ENCODE data around the gene MAN1A1. TPM values are rescaled to one million over a fixed set of nuclear protein-coding genes. Genes with fewer than 3 reads are reported as not detected.

The MAN1A1 gene
- total and polyA plus RNA-seq, 2 experiments from 2014 or later, result 117 to 245 TPM

- no peaks in the 10 kb centered on the region for H4K20me1 ChIP-seq (ENCODE audit: insufficient read depth, poor library complexity, severe bottlenecking)
- WGBS (ENCODE audit: low lambda C conversion rate, missing lambda C conversion rate), result 69% methylated on average over 2 of the region's 2 CpGs
- H3K4me1 ChIP-seq (ENCODE audit: insufficient read depth), result peaks cover 33% of the 10 kb centered on the region
- H3K27ac ChIP-seq, result no peak overlapping the region
- no peaks in the 10 kb centered on the region for H3K27me3 ChIP-seq
- H2AFZ ChIP-seq, result no peak overlapping the region
- H3K4me2 ChIP-seq, result no peak overlapping the region
- H3K4me3 ChIP-seq, result no peak overlapping the region
- H3K79me2 ChIP-seq, result no peaks in the 10 kb centered on the region
- DNase-seq (ENCODE audit: low spot score), result no peak
- H3K9me2 ChIP-seq (replicated peaks; ENCODE audit: insufficient read depth), result no peaks in the 10 kb centered on the region
- no peak for TF ChIP-seq EZH2 (IDR thresholded peaks at IDR 0.05; ENCODE audit: borderline replicate concordance)
- no peak for TF ChIP-seq EZH2phosphoT487 (IDR thresholded peaks at IDR 0.05; ENCODE audit: low read depth, severe bottlenecking, unreplicated experiment)
- TF ChIP-seq, protein P1, sequence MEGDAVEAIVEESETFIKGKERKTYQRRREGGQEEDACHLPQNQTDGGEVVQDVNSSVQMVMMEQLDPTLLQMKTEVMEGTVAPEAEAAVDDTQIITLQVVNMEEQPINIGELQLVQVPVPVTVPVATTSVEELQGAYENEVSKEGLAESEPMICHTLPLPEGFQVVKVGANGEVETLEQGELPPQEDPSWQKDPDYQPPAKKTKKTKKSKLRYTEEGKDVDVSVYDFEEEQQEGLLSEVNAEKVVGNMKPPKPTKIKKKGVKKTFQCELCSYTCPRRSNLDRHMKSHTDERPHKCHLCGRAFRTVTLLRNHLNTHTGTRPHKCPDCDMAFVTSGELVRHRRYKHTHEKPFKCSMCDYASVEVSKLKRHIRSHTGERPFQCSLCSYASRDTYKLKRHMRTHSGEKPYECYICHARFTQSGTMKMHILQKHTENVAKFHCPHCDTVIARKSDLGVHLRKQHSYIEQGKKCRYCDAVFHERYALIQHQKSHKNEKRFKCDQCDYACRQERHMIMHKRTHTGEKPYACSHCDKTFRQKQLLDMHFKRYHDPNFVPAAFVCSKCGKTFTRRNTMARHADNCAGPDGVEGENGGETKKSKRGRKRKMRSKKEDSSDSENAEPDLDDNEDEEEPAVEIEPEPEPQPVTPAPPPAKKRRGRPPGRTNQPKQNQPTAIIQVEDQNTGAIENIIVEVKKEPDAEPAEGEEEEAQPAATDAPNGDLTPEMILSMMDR (IDR thresholded peaks at IDR 0.05; ENCODE audit: poor library complexity), result no peak
- no peaks in the 10 kb centered on the region for H3K9me3 ChIP-seq (ENCODE audit: low read depth)
- no peaks in the 10 kb centered on the region for H3K36me3 ChIP-seq (replicated peaks; ENCODE audit: insufficient read depth, low read depth)
Observed at GRCh38 chr6:119172824-119173223, 176.7 kb downstream of the MAN1A1 start.

DNA sequence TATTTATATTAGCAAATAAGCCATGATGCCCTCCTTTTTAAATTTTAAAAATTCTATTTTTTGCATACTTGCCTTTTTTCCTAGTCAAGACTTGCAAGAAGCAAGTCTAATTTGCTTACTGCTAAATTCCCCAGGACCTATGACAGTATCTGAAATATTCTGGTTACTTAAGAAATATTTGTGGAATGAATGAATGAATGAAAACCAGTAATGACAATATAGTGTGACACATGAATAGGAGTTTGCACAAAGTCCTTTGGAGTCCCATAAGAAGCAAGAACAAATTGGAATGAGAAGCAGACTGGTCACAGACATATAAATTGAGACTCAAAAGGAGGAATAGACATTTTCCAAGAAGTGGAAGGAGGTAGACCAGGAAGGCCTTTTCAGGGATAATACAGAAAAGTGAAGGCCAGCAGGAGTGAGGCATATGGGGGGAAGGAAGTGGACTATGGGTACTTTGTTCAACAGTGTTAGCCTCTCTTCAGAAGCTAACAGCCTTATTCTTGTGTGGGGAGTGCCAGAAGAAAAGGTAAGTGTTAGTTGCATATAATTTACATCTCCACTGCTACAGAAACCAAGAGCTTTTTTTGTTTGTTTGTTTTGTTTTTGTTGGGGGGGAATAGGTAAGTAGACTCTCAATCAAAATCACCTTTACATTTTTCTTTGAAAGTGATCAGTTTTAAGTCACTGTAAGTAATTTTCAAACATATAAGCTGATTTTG lies 177.5 kb downstream of the MAN1A1 start:
- no peaks in the 10 kb centered on the region for H3K27me3 ChIP-seq
- H3K4me1 ChIP-seq (ENCODE audit: insufficient read depth), result peaks cover 33% of the 10 kb centered on the region
- H3K79me2 ChIP-seq, result no peaks in the 10 kb centered on the region
- H4K20me1 ChIP-seq (ENCODE audit: insufficient read depth, poor library complexity, severe bottlenecking), result no peaks in the 10 kb centered on the region
- no peak overlapping the region for H3K4me3 ChIP-seq
- DNase-seq (ENCODE audit: low spot score), result no peak
- H3K27ac ChIP-seq, result no peak overlapping the region
- no peaks in the 10 kb centered on the region for H3K36me3 ChIP-seq (replicated peaks; ENCODE audit: insufficient read depth, low read depth)
- TF ChIP-seq, protein P1 (IDR thresholded peaks at IDR 0.05; ENCODE audit: poor library complexity), result no peak
- no peak for TF ChIP-seq EZH2phosphoT487 (IDR thresholded peaks at IDR 0.05; ENCODE audit: low read depth, severe bottlenecking, unreplicated experiment)
- no peak for TF ChIP-seq EZH2 (IDR thresholded peaks at IDR 0.05; ENCODE audit: borderline replicate concordance)
- H3K9me2 ChIP-seq (replicated peaks; ENCODE audit: insufficient read depth), result no peaks in the 10 kb centered on the region
- H3K4me2 ChIP-seq, result no peak overlapping the region
- no peaks in the 10 kb centered on the region for H3K9me3 ChIP-seq (ENCODE audit: low read depth)
- H2AFZ ChIP-seq, result no peak overlapping the region

DNA sequence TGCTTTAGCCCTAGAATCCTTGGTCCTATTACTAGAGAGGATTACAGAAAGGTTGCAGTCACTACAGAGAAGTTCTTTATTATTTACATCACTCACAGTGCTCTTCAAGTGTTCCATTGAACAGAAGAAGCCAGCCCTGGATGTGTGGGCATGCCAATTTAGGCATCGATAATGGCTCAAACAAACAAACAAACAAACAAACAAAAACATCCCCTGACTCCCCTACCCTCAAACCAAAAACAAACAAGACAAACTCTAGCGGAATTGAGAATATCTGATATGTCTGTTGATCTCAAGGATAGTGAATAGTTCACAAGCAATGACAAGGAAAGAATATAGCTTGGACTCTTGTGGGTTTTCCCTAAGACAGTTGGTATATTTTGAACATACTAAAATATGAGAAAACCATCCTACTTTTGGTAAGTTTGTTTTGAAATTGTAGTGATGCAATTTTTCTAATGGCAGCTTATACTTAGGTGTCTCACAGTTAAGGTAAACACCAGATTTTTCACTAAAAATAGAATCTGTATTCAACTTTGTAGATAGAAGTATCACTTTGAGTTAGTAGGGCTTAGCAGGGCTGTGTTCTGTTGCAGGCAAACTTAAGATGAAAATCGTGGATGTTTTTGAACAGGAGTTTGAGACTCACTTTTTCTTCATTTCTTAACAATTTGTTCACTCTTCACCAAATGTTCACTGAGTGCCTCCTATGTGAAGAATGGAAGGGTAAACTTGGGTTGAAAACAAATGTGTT lies 178.3 kb downstream of the MAN1A1 start:
- no peaks in the 10 kb centered on the region for H3K79me2 ChIP-seq
- H3K27me3 ChIP-seq, result no peaks in the 10 kb centered on the region
- no peaks in the 10 kb centered on the region for H3K9me3 ChIP-seq (ENCODE audit: low read depth)
- peak overlapping the region; percentile 4 for H3K27ac ChIP-seq
- peak overlapping the region; percentile 52 for H3K4me2 ChIP-seq
- no peaks in the 10 kb centered on the region for H3K36me3 ChIP-seq (replicated peaks; ENCODE audit: insufficient read depth, low read depth)
- DNase-seq (ENCODE audit: low spot score), result no peak
- H2AFZ ChIP-seq, result no peak overlapping the region
- H4K20me1 ChIP-seq (ENCODE audit: insufficient read depth, poor library complexity, severe bottlenecking), result no peaks in the 10 kb centered on the region
- no peak overlapping the region for H3K4me3 ChIP-seq
- 60% methylated on average over 3 of the region's 3 CpGs for WGBS (ENCODE audit: low lambda C conversion rate, missing lambda C conversion rate)
- H3K9me2 ChIP-seq (replicated peaks; ENCODE audit: insufficient read depth), result no peaks in the 10 kb centered on the region
- TF ChIP-seq EZH2phosphoT487 (IDR thresholded peaks at IDR 0.05; ENCODE audit: low read depth, severe bottlenecking, unreplicated experiment), result no peak
- TF ChIP-seq, protein P1 (IDR thresholded peaks at IDR 0.05; ENCODE audit: poor library complexity), result no peak
- TF ChIP-seq EZH2 (IDR thresholded peaks at IDR 0.05; ENCODE audit: borderline replicate concordance), result no peak
- H3K4me1 ChIP-seq (ENCODE audit: insufficient read depth), result peaks cover 33% of the 10 kb centered on the region

Measured in hepatocyte (in vitro differentiated cells).